Measurements from ENCODE around the gene VSIG2.

Gene VSIG2

DNA sequence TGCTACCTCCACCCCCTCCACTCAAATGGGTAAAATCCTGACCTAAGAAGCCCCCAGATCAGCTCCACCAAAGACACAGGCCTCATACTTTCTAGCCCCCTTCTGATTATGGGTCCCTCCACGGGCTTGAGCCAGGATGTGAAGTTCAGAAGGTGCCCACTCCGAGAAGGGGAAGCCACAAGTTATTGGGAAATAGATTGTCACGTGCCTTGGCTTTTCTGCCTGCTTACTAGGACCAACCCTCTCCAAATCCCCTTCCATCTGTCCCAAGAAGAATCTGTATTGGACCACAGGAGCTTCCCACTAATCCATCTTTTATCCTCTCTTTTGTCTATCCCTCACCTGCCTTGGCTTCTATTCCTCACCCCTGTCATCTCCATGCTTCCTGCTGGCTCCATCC, 15.3 kb downstream of the VSIG2 start:
- Histone ChIP-seq H3K9me3 (ENCODE audit: low read length) (no peaks in the 10 kb centered on the region), H3K4me1 (ENCODE audit: insufficient read depth, low read length, severe bottlenecking) (peaks cover 9% of the 10 kb centered on the region), H3K4me3 (ENCODE audit: low read depth, low read length, poor library complexity, severe bottlenecking) (no peak overlapping the region), H3K27ac (ENCODE audit: low read depth, low read length, poor library complexity, severe bottlenecking) (no peak overlapping the region), H3K9me2 (ENCODE audit: low read depth, low read length) (no peaks in the 10 kb centered on the region), H2AFZ (ENCODE audit: low read length) (no peak overlapping the region), H3K27me3 (ENCODE audit: insufficient read depth, low read length) (no peaks in the 10 kb centered on the region), H3K9ac (ENCODE audit: low read length) (no peak overlapping the region), H4K20me1 (ENCODE audit: insufficient read depth, low read length) (no peaks in the 10 kb centered on the region), H3K36me3 (ENCODE audit: insufficient read depth, low read length) (no peaks in the 10 kb centered on the region), H3K4me2 (ENCODE audit: low read length) (no peak overlapping the region), H3F3A (ENCODE audit: insufficient read depth, low read length) (no peaks in the 10 kb centered on the region), H3K79me2 (ENCODE audit: insufficient read depth, low read length) (no peaks in the 10 kb centered on the region)
- no peak for TF ChIP-seq EZH2 (IDR thresholded peaks at IDR 0.05; ENCODE audit: borderline replicate concordance, low read length)
- TF ChIP-seq, protein P1, sequence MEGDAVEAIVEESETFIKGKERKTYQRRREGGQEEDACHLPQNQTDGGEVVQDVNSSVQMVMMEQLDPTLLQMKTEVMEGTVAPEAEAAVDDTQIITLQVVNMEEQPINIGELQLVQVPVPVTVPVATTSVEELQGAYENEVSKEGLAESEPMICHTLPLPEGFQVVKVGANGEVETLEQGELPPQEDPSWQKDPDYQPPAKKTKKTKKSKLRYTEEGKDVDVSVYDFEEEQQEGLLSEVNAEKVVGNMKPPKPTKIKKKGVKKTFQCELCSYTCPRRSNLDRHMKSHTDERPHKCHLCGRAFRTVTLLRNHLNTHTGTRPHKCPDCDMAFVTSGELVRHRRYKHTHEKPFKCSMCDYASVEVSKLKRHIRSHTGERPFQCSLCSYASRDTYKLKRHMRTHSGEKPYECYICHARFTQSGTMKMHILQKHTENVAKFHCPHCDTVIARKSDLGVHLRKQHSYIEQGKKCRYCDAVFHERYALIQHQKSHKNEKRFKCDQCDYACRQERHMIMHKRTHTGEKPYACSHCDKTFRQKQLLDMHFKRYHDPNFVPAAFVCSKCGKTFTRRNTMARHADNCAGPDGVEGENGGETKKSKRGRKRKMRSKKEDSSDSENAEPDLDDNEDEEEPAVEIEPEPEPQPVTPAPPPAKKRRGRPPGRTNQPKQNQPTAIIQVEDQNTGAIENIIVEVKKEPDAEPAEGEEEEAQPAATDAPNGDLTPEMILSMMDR (IDR thresholded peaks at IDR 0.05; ENCODE audit: low read length): no peak

GRCh38 chr11:124732230-124732629, 19.8 kb downstream of the VSIG2 start:
- Histone ChIP-seq H3K9me2 (ENCODE audit: low read depth, low read length) (no peaks in the 10 kb centered on the region), H3K4me1 (ENCODE audit: insufficient read depth, low read length, severe bottlenecking) (no peaks in the 10 kb centered on the region), H3K36me3 (ENCODE audit: insufficient read depth, low read length) (no peaks in the 10 kb centered on the region), H3K4me2 (ENCODE audit: low read length) (no peak overlapping the region), H3K27ac (ENCODE audit: low read depth, low read length, poor library complexity, severe bottlenecking) (no peak overlapping the region), H3K9me3 (ENCODE audit: low read length) (no peaks in the 10 kb centered on the region), H3K27me3 (ENCODE audit: insufficient read depth, low read length) (no peaks in the 10 kb centered on the region), H3F3A (ENCODE audit: insufficient read depth, low read length) (no peaks in the 10 kb centered on the region), H4K20me1 (ENCODE audit: insufficient read depth, low read length) (no peaks in the 10 kb centered on the region), H2AFZ (ENCODE audit: low read length) (no peak overlapping the region), H3K9ac (ENCODE audit: low read length) (no peak overlapping the region), H3K4me3 (ENCODE audit: low read depth, low read length, poor library complexity, severe bottlenecking) (no peak overlapping the region), H3K79me2 (ENCODE audit: insufficient read depth, low read length) (no peaks in the 10 kb centered on the region)
- TF ChIP-seq EZH2 (IDR thresholded peaks at IDR 0.05; ENCODE audit: borderline replicate concordance, low read length): no peak

- peaks cover 7% of the 10 kb centered on the region for H3K4me1 ChIP-seq (ENCODE audit: insufficient read depth, low read length, severe bottlenecking)
- H3K79me2 ChIP-seq (ENCODE audit: insufficient read depth, low read length): no peaks in the 10 kb centered on the region
- no peak overlapping the region for H2AFZ ChIP-seq (ENCODE audit: low read length)
Measured at GRCh38 chr11:124729571-124729970, 22.5 kb downstream of the VSIG2 start.

DNA sequence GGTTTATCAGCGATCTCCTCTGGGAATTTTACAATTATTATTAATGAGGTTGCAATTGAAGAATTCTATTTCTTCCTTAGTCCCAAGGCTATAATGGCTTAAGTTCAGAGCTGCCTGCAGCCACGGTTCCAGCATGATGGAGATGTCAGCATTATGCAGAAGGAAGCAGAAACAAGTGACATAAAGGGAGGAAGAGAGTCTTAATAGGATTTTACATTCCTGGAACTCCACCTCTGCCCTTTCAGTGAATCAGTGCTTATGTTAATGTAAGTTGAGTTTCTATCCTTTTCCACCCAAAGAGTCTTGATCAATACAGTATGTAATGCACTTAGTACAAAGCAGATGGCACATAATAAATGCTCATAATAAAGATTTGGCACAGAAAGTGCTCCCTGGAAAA, 23.9 kb downstream of the VSIG2 start:
- no peak for TF ChIP-seq EZH2 (IDR thresholded peaks at IDR 0.05; ENCODE audit: borderline replicate concordance, low read length)
- TF ChIP-seq, protein P1 (IDR thresholded peaks at IDR 0.05; ENCODE audit: low read length): no peak
- Histone ChIP-seq H3K9ac (ENCODE audit: low read length) (no peak overlapping the region), H2AFZ (ENCODE audit: low read length) (no peak overlapping the region), H3K79me2 (ENCODE audit: insufficient read depth, low read length) (no peaks in the 10 kb centered on the region), H3K36me3 (ENCODE audit: insufficient read depth, low read length) (no peaks in the 10 kb centered on the region), H4K20me1 (ENCODE audit: insufficient read depth, low read length) (no peaks in the 10 kb centered on the region), H3K4me1 (ENCODE audit: insufficient read depth, low read length, severe bottlenecking) (peaks cover 7% of the 10 kb centered on the region), H3K4me3 (ENCODE audit: low read depth, low read length, poor library complexity, severe bottlenecking) (no peak overlapping the region), H3K27ac (ENCODE audit: low read depth, low read length, poor library complexity, severe bottlenecking) (no peak overlapping the region), H3K9me3 (ENCODE audit: low read length) (no peaks in the 10 kb centered on the region), H3K9me2 (ENCODE audit: low read depth, low read length) (no peaks in the 10 kb centered on the region), H3F3A (ENCODE audit: insufficient read depth, low read length) (no peaks in the 10 kb centered on the region), H3K27me3 (ENCODE audit: insufficient read depth, low read length) (no peaks in the 10 kb centered on the region), H3K4me2 (ENCODE audit: low read length) (no peak overlapping the region)

More at GRCh38 chr11:124729571-124729970, 22.5 kb downstream of the VSIG2 start:
- Histone ChIP-seq H3K27ac (ENCODE audit: low read depth, low read length, poor library complexity, severe bottlenecking) (no peak overlapping the region), H3K9me3 (ENCODE audit: low read length) (no peaks in the 10 kb centered on the region), H3K9me2 (ENCODE audit: low read depth, low read length) (no peaks in the 10 kb centered on the region), H4K20me1 (ENCODE audit: insufficient read depth, low read length) (no peaks in the 10 kb centered on the region), H3F3A (ENCODE audit: insufficient read depth, low read length) (no peaks in the 10 kb centered on the region), H3K4me2 (ENCODE audit: low read length) (no peak overlapping the region), H3K27me3 (ENCODE audit: insufficient read depth, low read length) (no peaks in the 10 kb centered on the region), H3K36me3 (ENCODE audit: insufficient read depth, low read length) (no peaks in the 10 kb centered on the region), H3K4me3 (ENCODE audit: low read depth, low read length, poor library complexity, severe bottlenecking) (no peak overlapping the region), H3K9ac (ENCODE audit: low read length) (no peak overlapping the region)
- no peak for TF ChIP-seq EZH2 (IDR thresholded peaks at IDR 0.05; ENCODE audit: borderline replicate concordance, low read length)
- TF ChIP-seq, protein P1 (IDR thresholded peaks at IDR 0.05; ENCODE audit: low read length): no peak
